OCI-LY7 (cell line): Measurements from ENCODE around the gene OPRL1. TPM values are rescaled to one million over a fixed set of nuclear protein-coding genes. Genes with fewer than 3 reads are reported as not detected.

Source experiments
- BruUV-seq: library from RNA; stranded (reverse); fragments of 400-500 nt; replicated peaks from 2 replicates; lab custom pipeline; 2021; lab: Mats Ljungman, UMichigan
- CTCF ChIA-PET: fragments of 300-600 bp; sonication (Branson Sonifier 250); formaldehyde crosslinking; loops from one replicate; lab custom pipeline; 2022; ENCODE audit warnings: antibody characterized with exemption; ENCODE audit not compliant: unreplicated experiment; lab: Charles Lee
- POLR2A ChIA-PET: fragments of 300-600 bp; sonication (Branson Sonifier 250); formaldehyde crosslinking; loops from one replicate; lab custom pipeline; 2022; ENCODE audit warnings: antibody characterized with exemption; lab: Charles Lee
- DNase-seq: peaks from one replicate; pipeline ENCODE4 v3.0.0-alpha.2; 2015; ENCODE audit warnings: low spot score
- H2AFZ ChIP-seq: fragments of 200-600 bp; sonication (generic), shearing (Covaris generic); 2 replicates; pipeline ENCODE4 v1.6.1; 2014; ENCODE audit warnings: mild to moderate bottlenecking, antibody characterized with exemption, low read length, moderate library complexity
- H3K27ac ChIP-seq: fragments of 200-600 bp; sonication (generic); 2 replicates; pipeline ENCODE4 v1.5.1; 2014; ENCODE audit warnings: mixed run types, low read depth, mild to moderate bottlenecking, moderate library complexity, low read length, inconsistent platforms; ENCODE audit not compliant: poor library complexity, severe bottlenecking
- H3K36me3 ChIP-seq: fragments of 200-600 bp; sonication (generic); 2 replicates; pipeline ENCODE4 v1.6.1; 2014; ENCODE audit warnings: mild to moderate bottlenecking, antibody characterized with exemption, low read length, moderate library complexity, mixed read lengths; ENCODE audit not compliant: insufficient read depth
- H3K4me1 ChIP-seq: fragments of 200-600 bp; sonication (generic); 2 replicates; pipeline ENCODE4 v1.5.1; 2014; ENCODE audit warnings: mild to moderate bottlenecking, low read length; ENCODE audit not compliant: insufficient read depth, poor library complexity, severe bottlenecking
- H3K4me2 ChIP-seq: fragments of 200-600 bp; sonication (generic); 2 replicates; pipeline ENCODE4 v1.6.1; 2014; ENCODE audit warnings: mild to moderate bottlenecking, low read length
- H3K4me3 ChIP-seq: fragments of 200-600 bp; sonication (generic); 2 replicates; pipeline ENCODE4 v1.5.1; 2014; ENCODE audit warnings: mild to moderate bottlenecking, low read depth, low read length; ENCODE audit not compliant: poor library complexity, severe bottlenecking
- H3K79me2 ChIP-seq: fragments of 200-600 bp; sonication (generic); 2 replicates; pipeline ENCODE4 v1.6.1; 2016; ENCODE audit warnings: low read depth, mild to moderate bottlenecking, low read length, moderate library complexity, mixed read lengths; ENCODE audit not compliant: insufficient read depth
- H3K9me2 ChIP-seq: fragments of 200-600 bp; sonication (generic); 2 replicates; pipeline ENCODE4 v1.6.1; 2016; ENCODE audit warnings: mild to moderate bottlenecking, low read length, mixed read lengths; ENCODE audit not compliant: insufficient read depth
- H3K9me3 ChIP-seq: fragments of 200-600 bp; sonication (generic); 2 replicates; pipeline ENCODE4 v1.6.1; 2014; ENCODE audit warnings: mild to moderate bottlenecking, mixed run types, low read length, mixed read lengths
- H4K20me1 ChIP-seq: fragments of 200-600 bp; sonication (generic); 2 replicates; pipeline ENCODE4 v1.6.1; 2014; ENCODE audit warnings: mild to moderate bottlenecking, antibody characterized with exemption, low read length, moderate library complexity, mixed read lengths; ENCODE audit not compliant: insufficient read depth
- EZH2phosphoT487 ChIP-seq: fragments of 200-600 bp; sonication (generic); IDR thresholded peaks from 2 replicates; pipeline ENCODE4 v1.6.1; 2018; ENCODE audit warnings: low read depth, borderline replicate concordance, mild to moderate bottlenecking, mixed run types, antibody characterized with exemption, low read length, moderate library complexity, mixed read lengths
- intact Hi-C: fragments of 100-400 bp; cut with micrococcal nuclease; formaldehyde crosslinking; loops from one replicate; pipeline ENCODE4 v1.10.0; 2022; ENCODE audit not compliant: unreplicated experiment
- total RNA-seq, 2 experiments: library from RNA; depleted of rRNA in 1 of 2; stranded (reverse); fragments of >200 nt in 1 of 2; shearing (Covaris generic) in 1 of 2; gene quantifications; 2 replicates each; pipeline ENCODE4 v1.2.3, GENCODE V29; 2014 to 2022
- TF ChIP-seq, protein P1 (sequence below): fragments of 200-600 bp; sonication (generic); conservative IDR thresholded peaks from 2 replicates; pipeline ENCODE4 v1.5.1; 2014; ENCODE audit warnings: mild to moderate bottlenecking, antibody characterized with exemption, low read length, moderate library complexity, mixed read lengths

The OPRL1 gene
- total RNA-seq, 2 experiments from 2014 or later, result 6.4 to 7.6 TPM

GRCh38 chr20:64114356-64114971 is 34.6 kb downstream of the OPRL1 start:
- H4K20me1 ChIP-seq, result no peaks in the 10 kb centered on the region
- peaks cover 2% of the 10 kb centered on the region for H3K4me1 ChIP-seq
- no peak overlapping the region for H3K4me3 ChIP-seq
- DNase-seq, result no peak
- H3K36me3 ChIP-seq, result no peaks in the 10 kb centered on the region
- H3K4me2 ChIP-seq, result no peak overlapping the region
- TF ChIP-seq EZH2phosphoT487, result no peak
- TF ChIP-seq, protein P1, sequence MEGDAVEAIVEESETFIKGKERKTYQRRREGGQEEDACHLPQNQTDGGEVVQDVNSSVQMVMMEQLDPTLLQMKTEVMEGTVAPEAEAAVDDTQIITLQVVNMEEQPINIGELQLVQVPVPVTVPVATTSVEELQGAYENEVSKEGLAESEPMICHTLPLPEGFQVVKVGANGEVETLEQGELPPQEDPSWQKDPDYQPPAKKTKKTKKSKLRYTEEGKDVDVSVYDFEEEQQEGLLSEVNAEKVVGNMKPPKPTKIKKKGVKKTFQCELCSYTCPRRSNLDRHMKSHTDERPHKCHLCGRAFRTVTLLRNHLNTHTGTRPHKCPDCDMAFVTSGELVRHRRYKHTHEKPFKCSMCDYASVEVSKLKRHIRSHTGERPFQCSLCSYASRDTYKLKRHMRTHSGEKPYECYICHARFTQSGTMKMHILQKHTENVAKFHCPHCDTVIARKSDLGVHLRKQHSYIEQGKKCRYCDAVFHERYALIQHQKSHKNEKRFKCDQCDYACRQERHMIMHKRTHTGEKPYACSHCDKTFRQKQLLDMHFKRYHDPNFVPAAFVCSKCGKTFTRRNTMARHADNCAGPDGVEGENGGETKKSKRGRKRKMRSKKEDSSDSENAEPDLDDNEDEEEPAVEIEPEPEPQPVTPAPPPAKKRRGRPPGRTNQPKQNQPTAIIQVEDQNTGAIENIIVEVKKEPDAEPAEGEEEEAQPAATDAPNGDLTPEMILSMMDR, result no peak
- ChIA-PET CTCF (no interaction called here), POLR2A (no interaction called here)
- no TSS peak for BruUV-seq
- intact Hi-C loops, result no loop called here
- H3K9me3 ChIP-seq, result no peaks in the 10 kb centered on the region
- H3K9me2 ChIP-seq, result no peaks in the 10 kb centered on the region
- no peak overlapping the region for H3K27ac ChIP-seq
- H2AFZ ChIP-seq, result no peak overlapping the region
- no peaks in the 10 kb centered on the region for H3K79me2 ChIP-seq

DNA sequence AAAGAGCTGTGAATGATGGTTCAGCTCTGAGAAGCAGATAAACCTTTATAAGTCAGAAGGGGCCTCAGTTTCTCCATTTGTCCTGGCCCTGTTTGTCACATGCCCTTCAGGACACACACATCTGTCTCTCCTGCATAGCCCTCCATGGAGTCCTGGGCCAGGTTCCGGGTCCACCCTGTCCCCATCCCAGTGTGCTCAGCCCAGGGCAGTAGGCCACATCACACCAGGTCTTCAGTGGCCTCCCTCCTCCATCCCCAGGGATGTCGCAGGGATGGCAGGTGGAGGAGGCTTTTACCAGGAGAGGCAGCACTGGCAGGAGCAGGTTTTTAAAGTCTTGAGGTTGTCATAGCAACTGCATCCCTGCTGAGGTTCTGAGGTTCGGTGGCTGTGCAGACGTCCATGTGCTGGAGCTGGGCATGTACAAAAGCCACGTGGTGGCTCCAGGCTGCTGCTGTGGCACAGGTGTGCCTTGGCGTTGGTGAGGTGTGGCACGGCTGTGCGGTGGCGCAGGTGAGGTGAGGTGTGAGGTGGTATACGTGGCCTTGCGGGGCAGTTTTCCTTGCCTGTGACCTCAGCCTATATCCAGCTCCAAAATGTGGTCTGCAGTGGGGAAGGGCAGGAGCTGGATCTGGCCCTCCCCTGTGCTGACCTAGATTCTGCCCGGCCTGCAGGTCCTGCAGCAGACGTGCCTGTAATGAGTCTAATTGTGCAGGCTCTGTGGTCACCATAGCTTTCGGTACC is 35.5 kb downstream of the OPRL1 start:
- no TSS peak for BruUV-seq
- intact Hi-C loops, result no loop called here

More for the DNA sequence above, 35.5 kb downstream of the OPRL1 start:
- no peak overlapping the region for H3K4me3 ChIP-seq
- no peaks in the 10 kb centered on the region for H3K9me2 ChIP-seq
- ChIA-PET CTCF (no interaction called here), POLR2A (interaction anchor here (1.0 kb wide), 1 partner anchor 141 kb away, joined by 3 read pairs; no protein-coding TSS in a partner anchor)
- no peak for DNase-seq
- peaks cover 11% of the 10 kb centered on the region for H3K4me1 ChIP-seq
- H3K27ac ChIP-seq, result no peak overlapping the region
- H3K9me3 ChIP-seq, result no peaks in the 10 kb centered on the region
- no peak overlapping the region for H3K4me2 ChIP-seq
- no peaks in the 10 kb centered on the region for H3K36me3 ChIP-seq
- no peak overlapping the region for H2AFZ ChIP-seq
- no peaks in the 10 kb centered on the region for H3K79me2 ChIP-seq
- no peak for TF ChIP-seq EZH2phosphoT487
- TF ChIP-seq, protein P1, result no peak
- no peaks in the 10 kb centered on the region for H4K20me1 ChIP-seq
